HepG2 (cell line): Measurements from ENCODE around the gene MTR. TPM values are rescaled to one million over a fixed set of nuclear protein-coding genes. Genes with fewer than 3 reads are reported as not detected.

ENCODE experiments used
- FLYWCH1 ChIP-seq: sonication (generic); formaldehyde crosslinking; IDR thresholded peaks from 2 replicates; pipeline ENCODE4 v1.8.1; 2023; ENCODE audit warnings: mild to moderate bottlenecking, missing genetic modification reagents
- GATAD1 ChIP-seq: IDR thresholded peaks from 2 replicates; pipeline ENCODE4 v1.6.1; 2016; ENCODE audit warnings: missing genetic modification reagents, missing compliant biosample characterization
- KDM5B ChIP-seq: sonication (generic); formaldehyde crosslinking; IDR thresholded peaks from 2 replicates; pipeline ENCODE4 v1.4.0; 2020; ENCODE audit warnings: missing genetic modification reagents, mild to moderate bottlenecking, borderline replicate concordance
- MTA1 ChIP-seq: sonication (generic); formaldehyde crosslinking; IDR thresholded peaks from 2 replicates; pipeline ENCODE4 v1.4.0; 2020; ENCODE audit warnings: missing genetic modification reagents, mild to moderate bottlenecking, borderline replicate concordance
- SUZ12 ChIP-seq: fragments of 150-350 bp; IDR thresholded peaks from 2 replicates; pipeline ENCODE4 v1.6.1; 2014; ENCODE audit warnings: low read depth, low read length
- SYNCRIP ChIP-seq: fragments of 200-400 bp; formaldehyde crosslinking; IDR thresholded peaks from 2 replicates; pipeline ENCODE4 v1.6.1; 2018; ENCODE audit warnings: mild to moderate bottlenecking, low read depth, low read length; ENCODE audit not compliant: insufficient read depth
- ZBTB7B ChIP-seq: sonication (generic); formaldehyde crosslinking; IDR thresholded peaks from 2 replicates; pipeline ENCODE4 v1.4.0; 2020; ENCODE audit warnings: missing genetic modification reagents
- ZNF136 ChIP-seq: sonication (generic); formaldehyde crosslinking; IDR thresholded peaks from 2 replicates; pipeline ENCODE4 v1.8.1; 2022; ENCODE audit warnings: low read depth, mild to moderate bottlenecking, moderate library complexity, missing genetic modification reagents
- ZNF766 ChIP-seq: sonication (generic); formaldehyde crosslinking; IDR thresholded peaks from 2 replicates; pipeline ENCODE4 v1.5.0; 2020; ENCODE audit warnings: missing genetic modification reagents, borderline replicate concordance
- ZNF775 ChIP-seq: sonication (generic); formaldehyde crosslinking; IDR thresholded peaks from 2 replicates; pipeline ENCODE4 v1.4.0; 2020; ENCODE audit warnings: missing genetic modification reagents, mild to moderate bottlenecking, moderate library complexity, borderline replicate concordance
- ZSCAN30 ChIP-seq: sonication (generic); formaldehyde crosslinking; IDR thresholded peaks from 2 replicates; pipeline ENCODE4 v1.5.0; 2020; ENCODE audit warnings: mild to moderate bottlenecking, missing genetic modification reagents
- polyA plus RNA-seq, 8 experiments: library from polyadenylated mRNA; depleted of rRNA in 3 of 8; stranded (reverse) in 7 of 8; unstranded in 1 of 8; fragments of >200 nt; fragmentation: Illumina TruSeq in 4 of 8; extraction: Trizol in 4 of 8; gene quantifications; 2 replicates each; pipeline versions ENCODE4 v1.2.1 to v1.2.3, GENCODE V29; 2011 to 2016; ENCODE audit warnings: low read depth in 4 of 8, missing spikeins in 1 of 8, mixed read lengths in 1 of 8; ENCODE audit not compliant: insufficient read depth in 1 of 8
- total RNA-seq, 5 experiments: library from RNA; depleted of rRNA; stranded (reverse); fragments of >200 nt; fragmentation: Illumina TruSeq; extraction: Trizol; gene quantifications; 2 replicates each; pipeline ENCODE4 v1.2.3, GENCODE V29; 2016; ENCODE audit warnings: low read depth in 1 of 5
- TF ChIP-seq, protein P1 (sequence below): sonication (generic); formaldehyde crosslinking; IDR thresholded peaks from 2 replicates; pipeline ENCODE4 v1.5.0; 2020; ENCODE audit warnings: mild to moderate bottlenecking, missing genetic modification reagents, borderline replicate concordance
- TF ChIP-seq, protein P2 (sequence below): sonication (generic); formaldehyde crosslinking; IDR thresholded peaks from 2 replicates; pipeline ENCODE4 v1.5.0; 2020; ENCODE audit warnings: mild to moderate bottlenecking, missing genetic modification reagents
- TF ChIP-seq, protein P3 (sequence below): sonication (generic); formaldehyde crosslinking; IDR thresholded peaks from 2 replicates; pipeline ENCODE4 v1.8.0; 2022; ENCODE audit warnings: mild to moderate bottlenecking, missing genetic modification reagents, moderate library complexity
- TF ChIP-seq, protein P4 (sequence below): sonication (generic); formaldehyde crosslinking; IDR thresholded peaks from 2 replicates; pipeline ENCODE4 v1.4.0; 2020; ENCODE audit warnings: missing genetic modification reagents, borderline replicate concordance

Gene MTR
- total and polyA plus RNA-seq, 2 of the 13 experiments (the other 11 are each of a cell fraction or from before 2014, with no cell fraction given) = 16.3 to 36.1 TPM

GRCh38 chr1:236904892-236905741 is 110.0 kb downstream of the MTR start (continued):
- TF ChIP-seq GATAD1 (0 out of 2 replicates have a peak, but pooled peaks have one; percentile 40), ZNF766 (no peak), ZBTB7B (CRISPR knock-in tag) (0 out of 2 replicates have a peak, but pooled peaks have one; percentile 32), ZNF136 (no peak), ZSCAN30 (CRISPR knock-in tag) (no peak), MTA1 (CRISPR knock-in tag) (no peak), ZNF775 (no peak), SUZ12 (no peak), SYNCRIP (no peak), FLYWCH1 (no peak), KDM5B (CRISPR knock-in tag) (no peak)
- TF ChIP-seq, protein P1, sequence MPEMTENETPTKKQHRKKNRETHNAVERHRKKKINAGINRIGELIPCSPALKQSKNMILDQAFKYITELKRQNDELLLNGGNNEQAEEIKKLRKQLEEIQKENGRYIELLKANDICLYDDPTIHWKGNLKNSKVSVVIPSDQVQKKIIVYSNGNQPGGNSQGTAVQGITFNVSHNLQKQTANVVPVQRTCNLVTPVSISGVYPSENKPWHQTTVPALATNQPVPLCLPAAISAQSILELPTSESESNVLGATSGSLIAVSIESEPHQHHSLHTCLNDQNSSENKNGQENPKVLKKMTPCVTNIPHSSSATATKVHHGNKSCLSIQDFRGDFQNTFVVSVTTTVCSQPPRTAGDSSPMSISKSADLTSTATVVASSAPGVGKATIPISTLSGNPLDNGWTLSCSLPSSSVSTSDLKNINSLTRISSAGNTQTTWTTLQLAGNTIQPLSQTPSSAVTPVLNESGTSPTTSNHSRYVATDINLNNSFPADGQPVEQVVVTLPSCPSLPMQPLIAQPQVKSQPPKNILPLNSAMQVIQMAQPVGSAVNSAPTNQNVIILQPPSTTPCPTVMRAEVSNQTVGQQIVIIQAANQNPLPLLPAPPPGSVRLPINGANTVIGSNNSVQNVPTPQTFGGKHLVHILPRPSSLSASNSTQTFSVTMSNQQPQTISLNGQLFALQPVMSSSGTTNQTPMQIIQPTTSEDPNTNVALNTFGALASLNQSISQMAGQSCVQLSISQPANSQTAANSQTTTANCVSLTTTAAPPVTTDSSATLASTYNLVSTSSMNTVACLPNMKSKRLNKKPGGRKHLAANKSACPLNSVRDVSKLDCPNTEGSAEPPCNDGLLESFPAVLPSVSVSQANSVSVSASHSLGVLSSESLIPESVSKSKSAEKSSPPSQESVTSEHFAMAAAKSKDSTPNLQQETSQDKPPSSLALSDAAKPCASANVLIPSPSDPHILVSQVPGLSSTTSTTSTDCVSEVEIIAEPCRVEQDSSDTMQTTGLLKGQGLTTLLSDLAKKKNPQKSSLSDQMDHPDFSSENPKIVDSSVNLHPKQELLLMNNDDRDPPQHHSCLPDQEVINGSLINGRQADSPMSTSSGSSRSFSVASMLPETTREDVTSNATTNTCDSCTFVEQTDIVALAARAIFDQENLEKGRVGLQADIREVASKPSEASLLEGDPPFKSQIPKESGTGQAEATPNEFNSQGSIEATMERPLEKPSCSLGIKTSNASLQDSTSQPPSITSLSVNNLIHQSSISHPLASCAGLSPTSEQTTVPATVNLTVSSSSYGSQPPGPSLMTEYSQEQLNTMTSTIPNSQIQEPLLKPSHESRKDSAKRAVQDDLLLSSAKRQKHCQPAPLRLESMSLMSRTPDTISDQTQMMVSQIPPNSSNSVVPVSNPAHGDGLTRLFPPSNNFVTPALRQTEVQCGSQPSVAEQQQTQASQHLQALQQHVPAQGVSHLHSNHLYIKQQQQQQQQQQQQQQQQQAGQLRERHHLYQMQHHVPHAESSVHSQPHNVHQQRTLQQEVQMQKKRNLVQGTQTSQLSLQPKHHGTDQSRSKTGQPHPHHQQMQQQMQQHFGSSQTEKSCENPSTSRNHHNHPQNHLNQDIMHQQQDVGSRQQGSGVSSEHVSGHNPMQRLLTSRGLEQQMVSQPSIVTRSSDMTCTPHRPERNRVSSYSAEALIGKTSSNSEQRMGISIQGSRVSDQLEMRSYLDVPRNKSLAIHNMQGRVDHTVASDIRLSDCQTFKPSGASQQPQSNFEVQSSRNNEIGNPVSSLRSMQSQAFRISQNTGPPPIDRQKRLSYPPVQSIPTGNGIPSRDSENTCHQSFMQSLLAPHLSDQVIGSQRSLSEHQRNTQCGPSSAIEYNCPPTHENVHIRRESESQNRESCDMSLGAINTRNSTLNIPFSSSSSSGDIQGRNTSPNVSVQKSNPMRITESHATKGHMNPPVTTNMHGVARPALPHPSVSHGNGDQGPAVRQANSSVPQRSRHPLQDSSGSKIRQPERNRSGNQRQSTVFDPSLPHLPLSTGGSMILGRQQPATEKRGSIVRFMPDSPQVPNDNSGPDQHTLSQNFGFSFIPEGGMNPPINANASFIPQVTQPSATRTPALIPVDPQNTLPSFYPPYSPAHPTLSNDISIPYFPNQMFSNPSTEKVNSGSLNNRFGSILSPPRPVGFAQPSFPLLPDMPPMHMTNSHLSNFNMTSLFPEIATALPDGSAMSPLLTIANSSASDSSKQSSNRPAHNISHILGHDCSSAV = no peak
- TF ChIP-seq, protein P2, sequence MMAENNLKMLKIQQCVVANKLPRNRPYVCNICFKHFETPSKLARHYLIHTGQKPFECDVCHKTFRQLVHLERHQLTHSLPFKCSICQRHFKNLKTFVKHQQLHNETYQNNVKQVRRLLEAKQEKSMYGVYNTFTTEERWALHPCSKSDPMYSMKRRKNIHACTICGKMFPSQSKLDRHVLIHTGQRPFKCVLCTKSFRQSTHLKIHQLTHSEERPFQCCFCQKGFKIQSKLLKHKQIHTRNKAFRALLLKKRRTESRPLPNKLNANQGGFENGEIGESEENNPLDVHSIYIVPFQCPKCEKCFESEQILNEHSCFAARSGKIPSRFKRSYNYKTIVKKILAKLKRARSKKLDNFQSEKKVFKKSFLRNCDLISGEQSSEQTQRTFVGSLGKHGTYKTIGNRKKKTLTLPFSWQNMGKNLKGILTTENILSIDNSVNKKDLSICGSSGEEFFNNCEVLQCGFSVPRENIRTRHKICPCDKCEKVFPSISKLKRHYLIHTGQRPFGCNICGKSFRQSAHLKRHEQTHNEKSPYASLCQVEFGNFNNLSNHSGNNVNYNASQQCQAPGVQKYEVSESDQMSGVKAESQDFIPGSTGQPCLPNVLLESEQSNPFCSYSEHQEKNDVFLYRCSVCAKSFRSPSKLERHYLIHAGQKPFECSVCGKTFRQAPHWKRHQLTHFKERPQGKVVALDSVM (CRISPR knock-in tag) = no peak
- TF ChIP-seq, protein P3, sequence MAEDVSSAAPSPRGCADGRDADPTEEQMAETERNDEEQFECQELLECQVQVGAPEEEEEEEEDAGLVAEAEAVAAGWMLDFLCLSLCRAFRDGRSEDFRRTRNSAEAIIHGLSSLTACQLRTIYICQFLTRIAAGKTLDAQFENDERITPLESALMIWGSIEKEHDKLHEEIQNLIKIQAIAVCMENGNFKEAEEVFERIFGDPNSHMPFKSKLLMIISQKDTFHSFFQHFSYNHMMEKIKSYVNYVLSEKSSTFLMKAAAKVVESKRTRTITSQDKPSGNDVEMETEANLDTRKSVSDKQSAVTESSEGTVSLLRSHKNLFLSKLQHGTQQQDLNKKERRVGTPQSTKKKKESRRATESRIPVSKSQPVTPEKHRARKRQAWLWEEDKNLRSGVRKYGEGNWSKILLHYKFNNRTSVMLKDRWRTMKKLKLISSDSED = no peak
- TF ChIP-seq, protein P4, sequence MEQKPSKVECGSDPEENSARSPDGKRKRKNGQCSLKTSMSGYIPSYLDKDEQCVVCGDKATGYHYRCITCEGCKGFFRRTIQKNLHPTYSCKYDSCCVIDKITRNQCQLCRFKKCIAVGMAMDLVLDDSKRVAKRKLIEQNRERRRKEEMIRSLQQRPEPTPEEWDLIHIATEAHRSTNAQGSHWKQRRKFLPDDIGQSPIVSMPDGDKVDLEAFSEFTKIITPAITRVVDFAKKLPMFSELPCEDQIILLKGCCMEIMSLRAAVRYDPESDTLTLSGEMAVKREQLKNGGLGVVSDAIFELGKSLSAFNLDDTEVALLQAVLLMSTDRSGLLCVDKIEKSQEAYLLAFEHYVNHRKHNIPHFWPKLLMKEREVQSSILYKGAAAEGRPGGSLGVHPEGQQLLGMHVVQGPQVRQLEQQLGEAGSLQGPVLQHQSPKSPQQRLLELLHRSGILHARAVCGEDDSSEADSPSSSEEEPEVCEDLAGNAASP = 0 out of 2 replicates have a peak, but pooled peaks have one; percentile 22
